Osteocyte (in vitro differentiated cells): ENCODE data around the gene LRBA. TPM values are rescaled to one million over a fixed set of nuclear protein-coding genes. Genes with fewer than 3 reads are reported as not detected.

Experiments
- DNase-seq: peaks from one replicate; pipeline ENCODE4 v3.0.0; 2021; ENCODE audit warnings: mixed read lengths; ENCODE audit not compliant: unreplicated experiment; ENCODE audit errors: extremely low spot score
- H3K27ac Mint-ChIP-seq: one replicate; pipeline ENCODE4 v1.8.0; 2021; ENCODE audit warnings: mild to moderate bottlenecking, mixed read lengths; ENCODE audit not compliant: unreplicated experiment
- H3K27me3 Mint-ChIP-seq: one replicate; pipeline ENCODE4 v1.8.0; 2021; ENCODE audit warnings: mixed read lengths; ENCODE audit not compliant: unreplicated experiment
- H3K36me3 Mint-ChIP-seq: one replicate; pipeline ENCODE4 v1.8.0; 2021; ENCODE audit warnings: mixed read lengths; ENCODE audit not compliant: unreplicated experiment
- H3K4me1 Mint-ChIP-seq: one replicate; pipeline ENCODE4 v1.8.0; 2021; ENCODE audit warnings: mixed read lengths; ENCODE audit not compliant: unreplicated experiment
- H3K4me3 Mint-ChIP-seq: one replicate; pipeline ENCODE4 v1.8.0; 2021; ENCODE audit warnings: mild to moderate bottlenecking, moderate library complexity, mixed read lengths; ENCODE audit not compliant: unreplicated experiment
- H3K9me3 Mint-ChIP-seq: one replicate; pipeline ENCODE4 v1.8.0; 2021; ENCODE audit warnings: mixed read lengths; ENCODE audit not compliant: unreplicated experiment
- total RNA-seq: library from RNA; stranded (reverse); gene quantifications from 2 replicates; pipeline ENCODE4 v1.2.1, GENCODE V29; 2021
- TF ChIP-seq, protein P1 (sequence below): fragments of 200-600 bp; sonication (generic); IDR thresholded peaks from 2 replicates; pipeline ENCODE4 v1.5.0; 2021; ENCODE audit warnings: antibody characterized with exemption, mild to moderate bottlenecking, moderate library complexity

LRBA gene
- total RNA-seq, 1 donor from 2014 or later, result 40.8 TPM

DNA sequence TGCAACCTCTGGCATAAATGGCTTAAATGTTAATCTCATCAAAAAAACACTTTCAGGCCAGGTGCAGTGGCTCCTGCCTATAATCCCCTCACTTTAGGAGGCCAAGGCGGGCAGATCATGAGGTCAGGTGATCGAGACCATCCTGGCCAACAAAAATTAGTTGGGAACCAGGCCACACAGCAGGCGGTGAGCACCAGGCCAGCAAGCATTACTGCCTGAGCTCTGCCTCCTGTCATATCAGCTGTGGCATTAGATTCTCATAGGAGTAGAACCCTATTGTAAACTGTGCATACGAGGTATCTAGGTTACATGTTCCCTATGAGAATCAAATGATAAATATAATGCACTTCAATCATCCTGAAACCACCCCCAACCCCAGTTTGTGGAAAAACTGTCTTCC lies 125.8 kb downstream of the LRBA start:
- peaks cover 16% of the 10 kb centered on the region for H3K36me3 Mint-ChIP-seq
- H3K9me3 Mint-ChIP-seq, result no peaks in the 10 kb centered on the region
- TF ChIP-seq, protein P1, sequence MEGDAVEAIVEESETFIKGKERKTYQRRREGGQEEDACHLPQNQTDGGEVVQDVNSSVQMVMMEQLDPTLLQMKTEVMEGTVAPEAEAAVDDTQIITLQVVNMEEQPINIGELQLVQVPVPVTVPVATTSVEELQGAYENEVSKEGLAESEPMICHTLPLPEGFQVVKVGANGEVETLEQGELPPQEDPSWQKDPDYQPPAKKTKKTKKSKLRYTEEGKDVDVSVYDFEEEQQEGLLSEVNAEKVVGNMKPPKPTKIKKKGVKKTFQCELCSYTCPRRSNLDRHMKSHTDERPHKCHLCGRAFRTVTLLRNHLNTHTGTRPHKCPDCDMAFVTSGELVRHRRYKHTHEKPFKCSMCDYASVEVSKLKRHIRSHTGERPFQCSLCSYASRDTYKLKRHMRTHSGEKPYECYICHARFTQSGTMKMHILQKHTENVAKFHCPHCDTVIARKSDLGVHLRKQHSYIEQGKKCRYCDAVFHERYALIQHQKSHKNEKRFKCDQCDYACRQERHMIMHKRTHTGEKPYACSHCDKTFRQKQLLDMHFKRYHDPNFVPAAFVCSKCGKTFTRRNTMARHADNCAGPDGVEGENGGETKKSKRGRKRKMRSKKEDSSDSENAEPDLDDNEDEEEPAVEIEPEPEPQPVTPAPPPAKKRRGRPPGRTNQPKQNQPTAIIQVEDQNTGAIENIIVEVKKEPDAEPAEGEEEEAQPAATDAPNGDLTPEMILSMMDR, result no peak
- H3K4me1 Mint-ChIP-seq, result peaks cover 2% of the 10 kb centered on the region
- H3K27me3 Mint-ChIP-seq, result no peaks in the 10 kb centered on the region
- DNase-seq, result no peak
- H3K27ac Mint-ChIP-seq, result no peak overlapping the region
- H3K4me3 Mint-ChIP-seq, result no peak overlapping the region

DNA sequence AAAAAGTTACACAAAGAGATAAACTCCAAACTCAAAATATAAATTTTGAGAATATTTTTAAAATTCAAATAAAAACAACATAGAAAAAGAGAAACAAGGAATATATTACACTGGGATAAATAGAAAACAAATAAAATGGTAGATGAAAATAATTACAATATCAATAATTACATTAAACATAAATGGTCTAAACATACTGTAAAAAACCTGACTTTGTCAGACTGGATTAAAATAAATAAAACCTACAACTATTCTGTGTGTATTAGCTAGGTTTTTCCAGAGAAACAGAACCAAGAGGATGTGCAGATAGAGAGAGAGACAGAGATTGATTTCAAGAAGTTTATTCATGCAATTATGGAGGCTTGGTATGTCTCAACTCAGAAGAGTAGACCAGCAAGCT lies 126.5 kb downstream of the LRBA start:
- TF ChIP-seq, protein P1, result no peak
- Mint-ChIP-seq H3K4me1 (peaks cover 2% of the 10 kb centered on the region), H3K27ac (no peak overlapping the region), H3K36me3 (peaks cover 16% of the 10 kb centered on the region), H3K9me3 (no peaks in the 10 kb centered on the region), H3K4me3 (no peak overlapping the region), H3K27me3 (no peaks in the 10 kb centered on the region)
- DNase-seq, result no peak

DNA sequence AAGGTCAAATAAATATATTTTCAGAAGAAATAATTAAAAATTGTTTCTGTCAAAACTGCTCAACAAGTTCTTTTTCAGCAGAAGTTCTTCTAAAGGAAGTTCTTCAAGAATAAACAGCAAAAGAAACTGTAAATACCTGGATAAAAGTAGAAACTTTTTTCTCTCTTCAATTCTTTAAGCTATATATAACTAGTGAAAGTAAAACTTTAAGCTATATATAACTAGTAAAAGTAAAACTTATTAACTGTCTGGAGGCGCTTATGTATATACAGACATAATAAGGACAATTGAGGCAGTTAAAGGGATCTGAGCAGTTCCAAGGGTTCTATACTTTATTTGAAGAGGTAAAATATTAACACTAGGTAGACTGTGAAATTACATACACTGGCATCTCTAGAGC lies 126.9 kb downstream of the LRBA start:
- H3K4me3 Mint-ChIP-seq, result no peak overlapping the region
- DNase-seq, result no peak
- H3K9me3 Mint-ChIP-seq, result no peaks in the 10 kb centered on the region
- no peaks in the 10 kb centered on the region for H3K27me3 Mint-ChIP-seq
- peaks cover 2% of the 10 kb centered on the region for H3K4me1 Mint-ChIP-seq
- TF ChIP-seq, protein P1, result no peak
- H3K36me3 Mint-ChIP-seq, result peaks cover 16% of the 10 kb centered on the region
- H3K27ac Mint-ChIP-seq, result no peak overlapping the region

DNA sequence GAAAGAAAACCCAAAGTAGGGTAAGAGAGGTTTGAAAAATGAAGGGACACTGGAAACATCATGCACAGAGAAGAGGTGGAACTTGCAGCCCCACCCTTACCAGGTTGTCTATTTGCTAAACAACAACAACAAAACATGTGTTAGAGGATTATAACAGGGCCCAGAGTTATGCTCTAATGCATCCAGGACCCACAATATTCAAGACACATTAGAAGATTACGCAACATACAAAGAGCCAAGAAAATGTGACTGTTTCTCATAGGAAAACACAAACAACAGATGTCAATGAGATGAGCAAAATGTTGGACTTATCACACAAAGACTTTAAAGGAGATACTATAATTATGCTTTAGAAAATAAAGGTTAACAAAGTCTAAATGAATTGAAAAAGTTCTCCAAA lies 128.5 kb downstream of the LRBA start:
- peaks cover 10% of the 10 kb centered on the region for H3K36me3 Mint-ChIP-seq
- H3K27me3 Mint-ChIP-seq, result no peaks in the 10 kb centered on the region
- no peak for DNase-seq
- H3K27ac Mint-ChIP-seq, result no peak overlapping the region
- TF ChIP-seq, protein P1, result no peak
- no peak overlapping the region for H3K4me3 Mint-ChIP-seq
- peaks cover 2% of the 10 kb centered on the region for H3K4me1 Mint-ChIP-seq
- no peaks in the 10 kb centered on the region for H3K9me3 Mint-ChIP-seq

GRCh38 chr4:150884625-150885024 lies 130.5 kb downstream of the LRBA start:
- peaks cover under 1% of the 10 kb centered on the region for H3K9me3 Mint-ChIP-seq
- H3K36me3 Mint-ChIP-seq, result peaks cover 16% of the 10 kb centered on the region
- peak overlapping the region; percentile 52 for H3K27ac Mint-ChIP-seq
- peaks cover 2% of the 10 kb centered on the region for H3K4me1 Mint-ChIP-seq
- TF ChIP-seq, protein P1, result no peak
- no peak for DNase-seq
- no peak overlapping the region for H3K4me3 Mint-ChIP-seq
- H3K27me3 Mint-ChIP-seq, result no peaks in the 10 kb centered on the region
